ENCODE data around the gene TMEM163.
"Not testable (repeated sequence)": the region's sequence is repeated elsewhere in the genome, so short reads cannot be mapped to it uniquely, and the experiment has no call there.

The TMEM163 gene

GRCh38 chr2:134762508-134762907, 43.7 kb upstream of the TMEM163 start:
- Histone ChIP-seq H3K36me3 (replicated peaks) (no peaks in the 10 kb centered on the region), H3K27me3 (replicated peaks) (no peaks in the 10 kb centered on the region), H3K27ac (no peak overlapping the region), H3K4me3 (ENCODE audit: low read depth, low read length) (no peak overlapping the region)
- in situ Hi-C loops (cut with HindIII; ENCODE audit: low pct_ligation_motif_present, low sequenced_read_pairs): no loop called here
- TF ChIP-seq CTCF (IDR thresholded peaks at IDR 0.05; ENCODE audit: low read depth, low read length, missing control alignments): no peak
- DNase-seq: no peak

DNA sequence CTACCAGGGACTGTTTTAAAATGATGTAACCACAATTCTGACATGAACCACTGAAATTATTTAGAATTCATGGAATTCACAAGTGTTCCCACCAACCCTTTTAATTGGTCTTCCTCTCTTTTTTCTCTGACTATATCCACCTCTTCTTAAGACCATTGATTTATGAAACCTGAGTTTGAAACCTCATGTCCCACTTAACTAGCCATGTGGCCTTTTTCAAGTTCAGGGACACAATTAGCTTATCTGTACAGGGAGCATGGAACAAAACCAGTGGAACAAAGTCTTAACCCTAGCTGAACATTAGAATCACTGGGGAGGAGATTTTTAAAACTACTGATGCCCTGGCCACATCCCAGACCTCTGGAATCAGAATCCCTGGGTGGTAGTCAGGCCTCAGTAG, 41.6 kb upstream of the TMEM163 start:
- H3K36me3 ChIP-seq (replicated peaks): no peaks in the 10 kb centered on the region
- no peak overlapping the region for H3K4me3 ChIP-seq (ENCODE audit: low read depth, low read length)
- DNase-seq: no peak
- no peak for TF ChIP-seq CTCF (IDR thresholded peaks at IDR 0.05; ENCODE audit: low read depth, low read length, missing control alignments)
- H3K27ac ChIP-seq: no peak overlapping the region
- in situ Hi-C loops (cut with HindIII; ENCODE audit: low pct_ligation_motif_present, low sequenced_read_pairs): no loop called here
- no peaks in the 10 kb centered on the region for H3K27me3 ChIP-seq (replicated peaks)

GRCh38 chr2:134758633-134759032, 39.8 kb upstream of the TMEM163 start:
- Histone ChIP-seq H3K27ac (no peak overlapping the region), H3K27me3 (replicated peaks) (no peaks in the 10 kb centered on the region), H3K4me3 (ENCODE audit: low read depth, low read length) (no peak overlapping the region), H3K36me3 (replicated peaks) (no peaks in the 10 kb centered on the region)
- in situ Hi-C loops (cut with HindIII; ENCODE audit: low pct_ligation_motif_present, low sequenced_read_pairs): no loop called here
- TF ChIP-seq CTCF (IDR thresholded peaks at IDR 0.05; ENCODE audit: low read depth, low read length, missing control alignments): no peak
- no peak for DNase-seq

DNA sequence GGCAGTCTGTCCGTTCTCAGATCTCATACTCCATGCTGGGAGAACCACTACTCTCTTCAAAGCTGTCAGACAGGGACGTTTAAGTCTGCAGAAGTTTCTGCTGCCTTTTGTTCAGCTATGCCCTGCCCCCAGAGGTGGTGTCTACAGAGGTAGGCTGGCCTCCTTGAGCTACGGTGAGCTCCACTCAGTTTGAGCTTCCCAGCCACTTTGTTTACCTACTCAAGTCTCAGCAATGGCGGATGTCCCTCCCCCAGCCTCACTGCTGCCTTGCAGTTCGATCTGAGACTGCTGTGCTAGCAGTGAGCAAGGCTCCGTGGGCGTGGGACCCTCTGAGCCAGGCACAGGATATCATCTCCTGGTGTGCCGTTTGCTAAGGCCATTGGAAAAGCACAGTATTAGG, 33.2 kb upstream of the TMEM163 start:
- in situ Hi-C loops (cut with HindIII; ENCODE audit: low pct_ligation_motif_present, low sequenced_read_pairs); H3K27me3 ChIP-seq (replicated peaks); H3K27ac ChIP-seq; H3K4me3 ChIP-seq (ENCODE audit: low read depth, low read length); DNase-seq; H3K36me3 ChIP-seq (replicated peaks): not testable (repeated sequence)

DNA sequence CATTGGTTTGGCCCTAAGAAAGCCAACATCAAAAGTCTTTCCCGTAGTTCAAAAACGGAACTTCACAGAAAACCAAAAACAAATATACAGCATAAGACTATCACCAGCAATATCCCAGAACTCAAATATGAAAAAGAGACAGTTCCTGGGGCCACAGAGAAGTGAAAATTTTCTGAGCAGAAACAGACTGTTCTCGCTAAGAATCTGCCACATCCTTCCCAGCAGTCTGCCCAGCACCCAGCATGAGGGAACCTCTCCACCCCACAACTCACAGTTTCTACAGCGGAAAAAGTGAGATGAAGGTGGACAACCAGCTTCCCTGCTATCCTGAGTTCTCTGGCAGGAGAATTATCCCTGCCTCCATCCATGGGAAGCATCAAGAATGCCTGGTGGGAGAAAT, 26.7 kb upstream of the TMEM163 start:
- H3K36me3 ChIP-seq (replicated peaks): no peaks in the 10 kb centered on the region
- DNase-seq: no peak
- no peaks in the 10 kb centered on the region for H3K27me3 ChIP-seq (replicated peaks)
- no peak for TF ChIP-seq CTCF (IDR thresholded peaks at IDR 0.05; ENCODE audit: low read depth, low read length, missing control alignments)
- no peak overlapping the region for H3K27ac ChIP-seq
- no peak overlapping the region for H3K4me3 ChIP-seq (ENCODE audit: low read depth, low read length)
- in situ Hi-C loops (cut with HindIII; ENCODE audit: low pct_ligation_motif_present, low sequenced_read_pairs): no loop called here

- in situ Hi-C loops (cut with HindIII; ENCODE audit: low pct_ligation_motif_present, low sequenced_read_pairs): no loop called here
- H3K4me3 ChIP-seq (ENCODE audit: low read depth, low read length): no peak overlapping the region
- DNase-seq: no peak
Observed at GRCh38 chr2:134745023-134745422, 26.2 kb upstream of the TMEM163 start.

More at GRCh38 chr2:134745023-134745422, 26.2 kb upstream of the TMEM163 start:
- TF ChIP-seq CTCF (IDR thresholded peaks at IDR 0.05; ENCODE audit: low read depth, low read length, missing control alignments): no peak
- Histone ChIP-seq H3K36me3 (replicated peaks) (no peaks in the 10 kb centered on the region), H3K27ac (no peak overlapping the region), H3K27me3 (replicated peaks) (no peaks in the 10 kb centered on the region)

Data from brain microvascular endothelial cell (primary cell).